ENCODE data around the gene OCA2.
"Not testable (repeated sequence)": the region's sequence is repeated elsewhere in the genome, so short reads cannot be mapped to it uniquely, and the experiment has no call there.

Gene OCA2

GRCh38 chr15:27742751-27743477, 356.2 kb downstream of the OCA2 start:
- H3K4me1 Mint-ChIP-seq (ENCODE audit: low read depth in 2 of 2), result no peaks in the 10 kb centered on the region
- H3K27ac Mint-ChIP-seq, result no peak overlapping the region
- DNase-seq, result no peak
- H3K9me3 Mint-ChIP-seq, result peaks cover 11 to 39% of the 10 kb centered on the region in 2 donors
- H3K36me3 Mint-ChIP-seq (ENCODE audit: insufficient read depth), result no peaks in the 10 kb centered on the region
- ATAC-seq (replicated peaks), result no peak
- H3K27me3 Mint-ChIP-seq, result peaks cover 0 to 5% of the 10 kb centered on the region in 2 donors
- no peak overlapping the region for H3K4me3 Mint-ChIP-seq

- H3K9me3 Mint-ChIP-seq, result peaks cover 11 to 30% of the 10 kb centered on the region in 2 donors
- no peak overlapping the region for H3K4me3 Mint-ChIP-seq
- DNase-seq (no peak), ATAC-seq (replicated peaks) (no peak)
- no peaks in the 10 kb centered on the region for H3K4me1 Mint-ChIP-seq (ENCODE audit: low read depth in 2 of 2)
- H3K27ac Mint-ChIP-seq, result no peak overlapping the region
- peaks cover 0 to 5% of the 10 kb centered on the region in 2 donors for H3K27me3 Mint-ChIP-seq
- H3K36me3 Mint-ChIP-seq (ENCODE audit: insufficient read depth), result no peaks in the 10 kb centered on the region
Measured at GRCh38 chr15:27741226-27741860, 357.8 kb downstream of the OCA2 start.

- H3K4me3 Mint-ChIP-seq, result no peak overlapping the region
- DNase-seq (no peak), ATAC-seq (replicated peaks) (no peak)
- peaks cover 6 to 27% of the 10 kb centered on the region in 2 donors for H3K9me3 Mint-ChIP-seq
- no peaks in the 10 kb centered on the region for H3K27me3 Mint-ChIP-seq
- H3K4me1 Mint-ChIP-seq (ENCODE audit: low read depth in 2 of 2), result no peaks in the 10 kb centered on the region
- no peak overlapping the region for H3K27ac Mint-ChIP-seq
- H3K36me3 Mint-ChIP-seq (ENCODE audit: insufficient read depth), result no peaks in the 10 kb centered on the region
Measured at GRCh38 chr15:27734785-27735495, 364.2 kb downstream of the OCA2 start.

GRCh38 chr15:27731776-27732175, 367.3 kb downstream of the OCA2 start:
- no peak overlapping the region for H3K27ac Mint-ChIP-seq
- H3K4me3 Mint-ChIP-seq, result no peak overlapping the region
- no peaks in the 10 kb centered on the region for H3K27me3 Mint-ChIP-seq
- H3K9me3 Mint-ChIP-seq, result peaks cover 2 to 39% of the 10 kb centered on the region in 2 donors
- no peak for ATAC-seq (replicated peaks)
- DNase-seq, result no peak
- H3K4me1 Mint-ChIP-seq (ENCODE audit: low read depth in 2 of 2), result no peaks in the 10 kb centered on the region
- H3K36me3 Mint-ChIP-seq (ENCODE audit: insufficient read depth), result no peaks in the 10 kb centered on the region

GRCh38 chr15:27730868-27731267, 368.2 kb downstream of the OCA2 start:
- ATAC-seq (replicated peaks) (no peak), DNase-seq (no peak)
- Mint-ChIP-seq H3K27ac (no peak overlapping the region), H3K36me3 (ENCODE audit: insufficient read depth) (no peaks in the 10 kb centered on the region), H3K4me1 (ENCODE audit: low read depth in 2 of 2) (no peaks in the 10 kb centered on the region), H3K4me3 (no peak overlapping the region), H3K27me3 (no peaks in the 10 kb centered on the region), H3K9me3 (peaks cover 2 to 40% of the 10 kb centered on the region in 2 donors)

- Mint-ChIP-seq H3K27me3 (no peaks in the 10 kb centered on the region), H3K36me3 (ENCODE audit: insufficient read depth) (no peaks in the 10 kb centered on the region), H3K9me3 (peaks cover 0 to 18% of the 10 kb centered on the region in 2 donors), H3K4me3 (no peak overlapping the region), H3K27ac (no peak overlapping the region), H3K4me1 (ENCODE audit: low read depth in 2 of 2) (no peaks in the 10 kb centered on the region)
- ATAC-seq (replicated peaks) (no peak), DNase-seq (no peak)
Measured at GRCh38 chr15:27725731-27726130, 373.4 kb downstream of the OCA2 start.

- H3K36me3 Mint-ChIP-seq (ENCODE audit: insufficient read depth), result no peaks in the 10 kb centered on the region
- H3K4me3 Mint-ChIP-seq, result no peak overlapping the region
Measured at GRCh38 chr15:27723821-27724220, 375.3 kb downstream of the OCA2 start.

GRCh38 chr15:27722102-27722501, 377.0 kb downstream of the OCA2 start:
- no peak for ATAC-seq (replicated peaks)
- Mint-ChIP-seq H3K27me3 (no peaks in the 10 kb centered on the region), H3K4me1 (ENCODE audit: low read depth in 2 of 2) (no peaks in the 10 kb centered on the region), H3K9me3 (peaks cover 5 to 17% of the 10 kb centered on the region in 2 donors), H3K27ac (no peak overlapping the region), H3K36me3 (ENCODE audit: insufficient read depth) (no peaks in the 10 kb centered on the region), H3K4me3 (no peak overlapping the region)
- no peak for DNase-seq

More at GRCh38 chr15:27723821-27724220, 375.3 kb downstream of the OCA2 start:
- ATAC-seq (replicated peaks), result no peak
- Mint-ChIP-seq H3K27me3 (no peaks in the 10 kb centered on the region), H3K27ac (no peak overlapping the region), H3K9me3 (peaks cover 2 to 18% of the 10 kb centered on the region in 2 donors), H3K4me1 (ENCODE audit: low read depth in 2 of 2) (no peaks in the 10 kb centered on the region)
- DNase-seq, result no peak

- no peaks in the 10 kb centered on the region for H3K36me3 Mint-ChIP-seq (ENCODE audit: insufficient read depth)
- DNase-seq (no peak), ATAC-seq (replicated peaks) (no peak)
- H3K4me1 Mint-ChIP-seq (ENCODE audit: low read depth in 2 of 2), result no peaks in the 10 kb centered on the region
- H3K27me3 Mint-ChIP-seq, result no peaks in the 10 kb centered on the region
- no peak overlapping the region for H3K27ac Mint-ChIP-seq
- peaks cover 19 to 28% of the 10 kb centered on the region in 2 donors for H3K9me3 Mint-ChIP-seq
- no peak overlapping the region for H3K4me3 Mint-ChIP-seq
Measured at GRCh38 chr15:27714675-27715074, 384.4 kb downstream of the OCA2 start.

GRCh38 chr15:27713850-27714249, 385.3 kb downstream of the OCA2 start:
- H3K9me3 Mint-ChIP-seq, result peaks cover 19 to 32% of the 10 kb centered on the region in 2 donors
- not testable (repeated sequence) for H3K27me3 Mint-ChIP-seq; H3K4me1 Mint-ChIP-seq (ENCODE audit: low read depth in 2 of 2); H3K27ac Mint-ChIP-seq; ATAC-seq (replicated peaks); H3K4me3 Mint-ChIP-seq; DNase-seq; H3K36me3 Mint-ChIP-seq (ENCODE audit: insufficient read depth)

- Mint-ChIP-seq H3K27me3 (no peaks in the 10 kb centered on the region), H3K36me3 (ENCODE audit: insufficient read depth) (no peaks in the 10 kb centered on the region), H3K4me1 (ENCODE audit: low read depth in 2 of 2) (no peaks in the 10 kb centered on the region), H3K27ac (no peak overlapping the region), H3K4me3 (no peak overlapping the region), H3K9me3 (peaks cover 20 to 52% of the 10 kb centered on the region in 2 donors)
- ATAC-seq (replicated peaks) (no peak), DNase-seq (no peak)
Measured at GRCh38 chr15:27707257-27707656, 391.9 kb downstream of the OCA2 start.

GRCh38 chr15:27706300-27706699, 392.8 kb downstream of the OCA2 start:
- no peaks in the 10 kb centered on the region for H3K36me3 Mint-ChIP-seq (ENCODE audit: insufficient read depth)
- no peak overlapping the region for H3K4me3 Mint-ChIP-seq
- H3K4me1 Mint-ChIP-seq (ENCODE audit: low read depth in 2 of 2), result no peaks in the 10 kb centered on the region
- no peaks in the 10 kb centered on the region for H3K27me3 Mint-ChIP-seq
- peaks cover 18 to 52% of the 10 kb centered on the region in 2 donors for H3K9me3 Mint-ChIP-seq
- ATAC-seq (replicated peaks) (no peak), DNase-seq (no peak)
- no peak overlapping the region for H3K27ac Mint-ChIP-seq

- DNase-seq (no peak), ATAC-seq (replicated peaks) (no peak)
- H3K4me3 Mint-ChIP-seq, result no peak overlapping the region
- peaks cover 13 to 49% of the 10 kb centered on the region in 2 donors for H3K9me3 Mint-ChIP-seq
- no peaks in the 10 kb centered on the region for H3K27me3 Mint-ChIP-seq
- no peak overlapping the region for H3K27ac Mint-ChIP-seq
- H3K36me3 Mint-ChIP-seq (ENCODE audit: insufficient read depth), result no peaks in the 10 kb centered on the region
- no peaks in the 10 kb centered on the region for H3K4me1 Mint-ChIP-seq (ENCODE audit: low read depth in 2 of 2)
Measured at GRCh38 chr15:27705056-27705455, 394.1 kb downstream of the OCA2 start.

All from effector memory CD8-positive, alpha-beta T cell (primary cell).